Ovary (tissue), 3 donors: ENCODE data around the gene SH3RF3.

ENCODE experiments used
- CTCF ChIP-seq, 3 donors: fragments of 450-650 bp in 2 of 3; fragments of 200-600 bp in 1 of 3; IDR thresholded peaks; one replicate each; pipeline versions ENCODE4 v1.5.1 to v1.8.0; 2016 to 2022; ENCODE audit warnings: antibody characterized with exemption in 3 of 3, mild to moderate bottlenecking in 1 of 3
- EP300 ChIP-seq: sonication (generic); formaldehyde crosslinking; IDR thresholded peaks from one replicate; pipeline ENCODE4 v1.6.1; 2017; ENCODE audit warnings: antibody characterized with exemption
- donor health status: DM: no; HTN: no; CAD: no.

GRCh38 chr2:109438146-109438545 lies 309.1 kb downstream of the SH3RF3 start:
- TF ChIP-seq EP300 = no peak
- TF ChIP-seq CTCF (IDR thresholded peaks at IDR 0.05) = no peak
